Eye (tissue), 1 donor: Measurements from ENCODE around the gene GFOD2.

Experiments
- DNase-seq: peaks from one replicate; pipeline ENCODE4 v3.0.0-alpha.2; 2015

Gene GFOD2

GRCh38 chr16:67731071-67731752 lies 12.1 kb upstream of the GFOD2 start:
- DNase-seq, result no peak

- DNase-seq, result no peak
Measured at GRCh38 chr16:67730326-67730725, 11.2 kb upstream of the GFOD2 start.

DNA sequence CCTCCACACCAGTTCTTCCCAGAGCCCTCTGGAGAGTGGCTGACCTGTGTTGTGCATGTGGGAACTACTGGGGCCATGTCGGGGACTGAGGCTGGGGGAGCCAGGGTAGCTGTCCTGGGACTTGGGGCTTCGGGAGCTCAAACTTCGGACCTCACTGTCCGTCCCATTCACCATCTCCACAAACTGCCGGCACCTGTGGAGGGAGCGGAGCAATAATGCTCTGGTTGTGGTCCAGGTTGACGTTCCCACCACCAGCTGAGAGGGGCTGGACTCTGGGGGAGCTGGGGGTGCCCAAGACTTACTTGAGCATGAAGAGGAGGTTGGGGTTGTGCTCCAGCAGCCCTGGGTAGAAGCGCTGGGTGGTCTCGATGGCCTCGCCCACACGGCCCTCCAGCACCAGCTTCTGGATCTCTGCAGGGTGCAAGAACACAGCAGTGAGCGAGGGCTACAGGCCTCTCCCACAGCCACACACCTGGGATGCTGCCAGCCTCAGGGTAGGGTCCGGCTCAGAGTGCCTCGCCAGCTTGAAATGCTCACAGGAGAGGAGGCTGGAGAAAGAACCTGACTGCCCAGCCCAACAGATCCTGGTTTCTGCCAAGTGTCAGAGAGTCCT lies 10.6 kb upstream of the GFOD2 start:
- DNase-seq, result no peak

GRCh38 chr16:67727521-67728485 lies 8.7 kb upstream of the GFOD2 start:
- no peak for DNase-seq

DNA sequence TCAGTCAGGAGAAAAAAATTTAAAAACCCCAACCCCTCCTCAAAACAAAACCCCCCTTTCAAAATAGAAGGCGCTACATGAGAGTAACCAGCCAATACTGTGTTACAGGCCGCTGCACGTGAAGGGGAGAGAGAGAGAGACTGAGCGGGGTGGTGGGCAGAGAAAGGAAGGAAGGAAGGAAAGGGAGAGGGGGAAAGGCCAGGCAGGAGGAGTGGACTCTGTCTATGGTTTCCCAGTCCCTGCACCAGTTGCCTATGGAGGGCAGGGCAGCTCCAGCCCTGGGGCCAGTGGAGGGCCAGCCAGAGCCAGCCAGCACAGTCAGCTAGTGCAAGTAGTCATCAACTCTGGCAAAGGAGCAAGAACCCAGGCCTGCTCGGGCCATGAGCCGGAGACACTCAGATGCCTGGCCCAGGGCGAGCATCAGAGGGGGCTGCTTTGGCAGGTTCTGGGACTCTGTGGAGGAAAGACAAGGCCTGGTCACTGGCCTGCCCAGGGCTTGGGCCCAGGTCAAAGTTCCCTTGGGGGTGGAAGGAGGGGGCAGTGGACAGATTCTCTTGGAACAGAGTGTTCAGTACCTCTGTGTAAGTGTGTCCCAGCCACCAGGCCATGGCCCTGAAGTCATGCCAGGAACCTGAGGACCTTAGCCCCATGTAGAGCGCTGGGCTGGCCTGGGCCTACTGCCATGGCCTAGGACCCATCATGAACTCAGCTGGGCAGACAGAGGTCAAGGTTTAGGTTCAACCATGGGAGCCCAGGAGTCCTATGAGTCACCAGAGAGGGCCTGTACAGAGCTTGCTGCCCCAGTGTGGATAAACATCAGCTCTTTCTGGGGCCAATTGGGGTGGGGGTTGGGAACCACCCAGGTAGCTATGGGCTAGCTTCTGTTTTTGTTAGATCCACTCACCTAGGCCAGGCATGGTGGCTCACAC lies 7.3 kb upstream of the GFOD2 start:
- no peak for DNase-seq

DNA sequence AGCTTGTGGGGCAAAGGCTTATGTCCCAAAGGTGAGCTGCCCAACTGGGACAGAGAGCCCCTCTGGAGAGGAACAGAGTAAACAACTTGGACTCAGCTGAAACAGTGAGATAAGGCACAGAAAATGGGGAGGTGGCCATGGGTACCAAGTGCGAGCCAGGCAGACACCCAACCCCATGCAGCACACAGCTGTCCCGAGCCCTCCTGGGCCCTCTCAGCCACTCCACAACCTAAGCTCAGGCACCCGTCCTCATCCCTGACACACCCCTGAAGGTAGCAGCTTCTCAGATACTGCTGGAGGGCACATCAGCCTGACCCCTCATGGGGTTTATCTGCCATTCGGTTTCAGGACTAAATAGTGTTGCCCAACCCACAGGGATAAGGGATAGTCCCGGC lies 4.8 kb upstream of the GFOD2 start:
- no peak for DNase-seq

- no peak for DNase-seq
Measured at GRCh38 chr16:67723151-67723910, 4.2 kb upstream of the GFOD2 start.

GRCh38 chr16:67720236-67720635 lies 1.1 kb upstream of the GFOD2 start:
- no peak for DNase-seq

DNA sequence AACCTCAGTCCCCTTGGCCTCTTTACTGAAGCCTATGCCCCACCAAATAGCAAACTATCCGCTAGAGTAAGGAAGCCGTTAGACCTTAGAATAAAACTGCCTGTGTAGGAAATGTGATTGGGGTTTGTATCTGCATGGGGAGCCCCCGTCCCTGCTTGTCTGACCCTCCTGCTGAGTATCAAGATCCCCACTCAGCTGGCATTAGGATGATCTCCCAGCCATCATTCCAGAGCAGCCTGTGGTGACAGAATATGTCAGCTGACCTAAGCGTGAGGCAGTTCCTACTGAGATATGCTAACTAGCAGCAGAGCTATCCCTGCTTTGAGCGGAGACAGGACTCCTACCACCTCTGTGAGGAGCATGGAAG lies 645 bp upstream of the GFOD2 start:
- peak; percentile 64 for DNase-seq

GRCh38 chr16:67718668-67719047 lies 458 bp downstream of the GFOD2 start:
- DNase-seq, result no peak

DNA sequence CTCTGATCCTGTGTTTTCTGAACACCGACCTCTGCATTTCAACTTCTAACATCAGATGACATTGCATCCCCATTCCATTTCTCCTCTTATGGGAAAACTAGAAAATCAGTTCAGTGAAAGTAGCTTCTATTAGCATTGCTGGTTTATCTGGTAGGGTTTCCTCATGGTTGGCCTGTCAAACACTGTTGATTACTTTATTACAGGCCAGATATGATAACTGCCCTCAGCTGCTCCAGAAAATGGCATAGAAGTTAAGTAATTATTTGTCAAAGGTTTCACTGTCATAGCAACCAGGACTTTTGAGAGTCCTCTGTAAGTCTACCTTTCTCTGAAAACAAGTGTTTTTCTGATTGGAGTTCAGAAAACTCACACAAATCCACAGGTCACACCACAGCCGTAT lies 3.0 kb downstream of the GFOD2 start:
- DNase-seq, result no peak

GRCh38 chr16:67714522-67714921 lies 4.6 kb downstream of the GFOD2 start:
- DNase-seq, result no peak

DNA sequence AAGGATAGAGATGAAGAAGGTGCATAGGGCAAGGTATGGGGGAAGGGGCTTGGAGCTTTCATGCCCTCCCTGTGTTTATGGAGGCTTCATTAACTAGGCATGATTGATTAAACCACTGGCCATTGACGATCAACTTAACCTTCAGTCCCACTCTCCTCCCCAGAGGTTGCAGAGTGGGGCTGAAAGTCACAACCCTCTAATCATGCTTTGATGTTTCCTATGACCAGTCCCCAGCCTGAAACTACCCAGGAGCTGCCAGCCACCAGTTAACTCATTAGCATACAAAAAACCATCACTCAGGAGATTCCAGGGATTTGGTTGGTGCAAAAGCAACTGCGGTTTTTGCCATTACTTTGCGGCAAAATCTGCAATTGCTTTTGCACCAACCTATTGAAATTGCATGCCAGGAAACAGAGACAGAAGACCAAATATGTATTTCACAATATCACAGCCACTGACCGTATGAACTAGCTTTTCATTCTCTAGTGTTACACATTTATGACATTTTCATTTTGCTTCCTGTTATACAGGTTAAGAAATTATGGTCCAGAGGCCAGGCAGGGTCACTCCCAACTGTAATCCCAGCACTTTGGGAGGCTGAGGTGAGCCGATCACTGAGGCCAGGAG lies 5.4 kb downstream of the GFOD2 start:
- no peak for DNase-seq

DNA sequence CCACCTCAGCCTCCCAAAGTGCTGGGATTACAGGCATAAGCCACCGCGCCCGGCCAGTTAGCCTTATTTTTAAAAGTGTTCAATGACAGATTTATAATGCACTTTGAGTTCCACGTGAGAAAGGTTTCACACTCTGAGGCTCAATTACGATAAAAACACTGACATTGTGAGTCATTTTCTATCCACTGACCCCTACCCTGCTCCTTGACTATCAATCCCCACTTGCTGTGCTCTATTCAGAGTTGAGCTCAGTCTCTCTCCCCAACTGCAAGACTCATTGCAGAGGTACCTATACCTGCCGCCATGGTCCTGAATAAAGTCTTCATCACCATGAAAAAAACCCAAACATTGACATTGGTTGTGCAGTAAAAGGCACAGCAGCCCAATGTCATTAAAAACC lies 8.5 kb downstream of the GFOD2 start:
- no peak for DNase-seq

- no peak for DNase-seq
Measured at GRCh38 chr16:67709050-67709449, 10.1 kb downstream of the GFOD2 start.

GRCh38 chr16:67708368-67708771 lies 10.7 kb downstream of the GFOD2 start:
- DNase-seq, result no peak

DNA sequence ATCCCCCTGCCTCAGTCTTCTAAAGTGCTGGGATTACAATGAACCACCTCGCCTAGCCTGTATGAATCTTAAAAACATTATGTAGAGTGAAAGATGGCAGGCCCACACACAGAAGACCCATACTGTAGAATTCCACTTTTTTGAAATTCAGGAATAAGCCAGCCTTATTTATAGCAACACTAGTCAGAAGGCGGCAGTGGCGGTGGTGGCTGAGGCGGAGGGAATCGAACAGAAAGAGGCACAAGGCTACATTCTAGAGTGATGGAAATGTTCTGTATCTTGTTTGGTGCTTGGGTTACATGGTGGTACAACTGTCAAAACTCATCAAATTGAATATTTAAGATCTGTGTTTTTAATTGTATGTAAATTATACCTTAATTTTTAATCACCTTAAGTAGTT lies 11.3 kb downstream of the GFOD2 start:
- no peak for DNase-seq

GRCh38 chr16:67707210-67707609 lies 11.9 kb downstream of the GFOD2 start:
- no peak for DNase-seq

GRCh38 chr16:67704110-67704509 lies 15.0 kb downstream of the GFOD2 start:
- DNase-seq, result no peak

DNA sequence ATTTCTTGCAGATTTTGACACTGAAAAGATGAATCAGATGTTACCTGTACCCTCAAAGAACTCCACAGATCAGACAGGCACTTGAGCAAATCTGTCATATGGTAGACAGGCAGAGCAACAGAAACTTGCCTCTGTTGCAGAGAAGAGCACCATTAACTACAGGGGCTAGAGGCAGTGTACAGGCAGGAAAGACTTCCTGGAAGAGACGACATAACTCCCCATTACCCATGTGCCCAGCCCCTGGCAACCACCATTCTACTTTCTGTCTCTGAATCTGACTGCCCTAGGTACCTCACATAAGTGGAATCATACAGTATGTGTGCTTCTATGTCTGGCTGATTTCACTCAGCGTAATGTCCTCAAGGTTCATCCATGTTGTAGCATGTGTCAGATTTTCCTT lies 15.5 kb downstream of the GFOD2 start:
- no peak for DNase-seq

GRCh38 chr16:67702130-67702529 lies 17.0 kb downstream of the GFOD2 start:
- no peak for DNase-seq

DNA sequence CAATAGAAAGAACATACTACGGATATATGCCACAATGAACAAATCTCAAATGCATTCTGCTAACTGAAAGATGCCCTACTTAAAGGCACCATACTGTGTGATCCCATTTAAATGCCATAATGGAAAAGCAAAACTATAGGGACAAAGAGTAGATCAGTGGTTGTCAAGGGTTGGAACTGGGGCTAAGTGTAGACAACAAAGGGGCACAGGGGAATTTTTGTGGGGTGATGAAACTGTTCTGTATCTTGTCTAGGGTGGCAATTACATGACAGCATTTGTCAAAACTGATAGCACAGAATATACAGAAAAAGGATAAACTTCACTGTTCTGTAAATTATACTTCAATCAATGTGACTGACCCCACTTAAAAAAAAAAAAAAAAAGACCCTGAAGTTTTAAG lies 17.7 kb downstream of the GFOD2 start:
- DNase-seq, result peak; percentile 17
